ENCODE results near the gene CCL22.

CCL22 gene

DNA sequence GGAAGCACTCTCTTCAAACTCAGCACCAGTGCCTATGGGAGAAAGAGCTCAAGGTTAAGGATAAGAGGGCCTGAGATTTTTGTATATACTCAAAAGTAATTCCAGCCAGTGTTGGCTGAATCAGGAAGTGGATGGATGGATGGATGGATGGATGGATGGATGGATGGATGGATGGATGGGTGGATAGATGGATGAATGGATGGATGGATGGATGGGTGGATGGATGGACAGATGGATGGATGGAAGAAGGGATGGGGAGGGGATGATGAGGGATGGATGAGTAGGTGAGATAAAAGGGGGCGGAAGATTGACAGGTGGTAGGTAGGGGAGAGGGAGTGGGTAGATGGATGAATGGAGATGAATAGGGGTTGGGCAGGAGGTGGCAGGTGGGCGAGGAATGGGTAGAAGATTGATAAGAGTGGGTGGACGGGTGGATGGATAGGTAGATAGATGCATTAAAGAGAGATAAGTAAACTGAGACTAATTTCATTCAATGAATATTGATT is 17.8 kb downstream of the CCL22 start:
- DNase-seq = no peak

DNA sequence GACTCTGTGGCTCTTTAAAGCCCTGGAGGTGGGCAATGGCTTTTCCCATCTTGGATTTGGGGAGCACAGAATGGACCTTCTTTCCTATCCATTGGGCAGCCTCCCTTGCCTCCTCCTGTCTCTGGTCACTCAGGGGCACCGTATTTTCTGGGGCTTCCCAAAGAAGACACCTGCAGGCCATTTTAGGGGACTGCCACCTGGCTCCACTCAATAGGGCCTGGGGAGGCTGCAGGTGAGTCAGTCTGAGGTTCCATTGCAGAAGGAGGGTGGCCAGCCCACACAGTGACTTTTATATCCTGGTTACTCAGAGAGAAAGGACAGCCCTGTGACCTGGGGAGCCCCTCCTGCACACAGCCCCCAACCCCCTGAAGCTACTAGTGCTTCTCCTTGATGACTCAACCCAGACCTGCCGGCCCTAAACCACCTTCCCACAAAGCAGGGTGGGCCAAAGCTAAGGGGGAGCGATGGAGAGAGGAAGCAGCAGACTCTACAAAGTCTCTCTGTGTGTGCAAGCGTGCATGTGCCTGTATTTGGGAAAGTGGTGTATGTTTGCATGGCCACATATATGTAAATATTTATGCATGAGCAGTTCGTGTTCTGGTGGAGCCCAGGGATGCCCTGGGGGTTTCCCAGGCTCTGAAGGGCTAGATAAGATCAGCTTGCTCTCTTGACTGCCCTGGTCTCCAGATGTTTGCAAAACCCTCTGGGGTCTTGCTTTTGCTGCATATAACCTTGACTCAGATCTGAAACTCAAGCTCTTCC is 18.7 kb downstream of the CCL22 start:
- DNase-seq = no peak

DNA sequence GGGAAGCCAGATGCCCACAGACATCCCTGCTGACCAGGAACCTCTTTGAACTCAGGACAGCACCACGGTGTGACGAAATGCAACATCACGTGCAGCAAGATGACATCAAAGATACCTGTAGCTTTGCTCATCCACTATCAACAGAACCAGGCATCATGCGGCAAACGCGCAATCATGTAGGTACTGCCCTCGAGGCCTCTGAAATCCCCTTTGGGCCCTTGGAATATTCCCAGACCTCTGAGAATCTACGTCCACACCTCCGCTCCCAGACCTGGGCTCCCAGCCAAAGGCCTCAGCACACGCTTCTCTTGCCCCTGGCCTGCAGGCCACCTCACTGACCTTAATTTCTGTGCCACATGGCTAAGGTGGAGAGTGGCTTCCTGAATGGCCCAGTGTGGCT is 21.0 kb downstream of the CCL22 start:
- DNase-seq = no peak

DNA sequence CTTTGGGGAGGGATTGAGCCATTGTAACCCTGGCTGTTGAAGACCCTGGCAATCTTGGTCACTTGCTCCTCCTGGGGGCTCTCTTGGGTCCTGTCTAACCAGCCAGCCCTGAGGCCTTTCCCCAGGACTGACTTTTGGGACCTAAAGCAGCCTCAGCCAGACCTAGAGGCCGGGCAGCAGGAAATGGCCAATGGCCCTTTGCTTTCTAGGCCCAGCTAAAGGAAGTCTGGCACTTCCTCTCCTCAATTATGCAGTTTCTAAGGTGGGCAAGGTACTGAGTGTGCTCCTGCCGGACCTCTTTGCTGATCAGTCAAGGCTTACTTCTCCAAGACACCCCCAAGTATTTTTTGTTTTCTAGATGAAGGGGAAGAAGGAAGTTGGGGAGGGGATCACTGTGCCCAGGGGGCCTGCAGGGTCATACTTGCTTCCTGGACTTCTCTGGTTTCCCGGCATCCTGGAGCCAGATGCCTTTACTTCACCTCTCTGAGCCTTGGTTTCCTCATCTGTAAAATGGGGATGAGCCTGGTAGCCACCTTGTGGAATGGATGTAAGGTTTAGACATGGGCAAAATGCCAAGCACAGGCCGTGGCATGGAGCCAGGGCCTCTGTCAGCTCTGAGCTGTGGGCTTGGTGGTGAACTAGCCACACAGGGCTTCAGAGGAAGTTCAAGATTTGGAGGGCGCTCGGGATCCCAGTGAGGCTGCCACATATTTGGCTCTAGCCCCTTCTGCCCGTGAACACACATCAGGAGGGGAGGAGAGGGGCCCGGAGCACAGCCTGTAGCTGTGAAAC is 22.3 kb downstream of the CCL22 start:
- peak; percentile 13 for DNase-seq

DNA sequence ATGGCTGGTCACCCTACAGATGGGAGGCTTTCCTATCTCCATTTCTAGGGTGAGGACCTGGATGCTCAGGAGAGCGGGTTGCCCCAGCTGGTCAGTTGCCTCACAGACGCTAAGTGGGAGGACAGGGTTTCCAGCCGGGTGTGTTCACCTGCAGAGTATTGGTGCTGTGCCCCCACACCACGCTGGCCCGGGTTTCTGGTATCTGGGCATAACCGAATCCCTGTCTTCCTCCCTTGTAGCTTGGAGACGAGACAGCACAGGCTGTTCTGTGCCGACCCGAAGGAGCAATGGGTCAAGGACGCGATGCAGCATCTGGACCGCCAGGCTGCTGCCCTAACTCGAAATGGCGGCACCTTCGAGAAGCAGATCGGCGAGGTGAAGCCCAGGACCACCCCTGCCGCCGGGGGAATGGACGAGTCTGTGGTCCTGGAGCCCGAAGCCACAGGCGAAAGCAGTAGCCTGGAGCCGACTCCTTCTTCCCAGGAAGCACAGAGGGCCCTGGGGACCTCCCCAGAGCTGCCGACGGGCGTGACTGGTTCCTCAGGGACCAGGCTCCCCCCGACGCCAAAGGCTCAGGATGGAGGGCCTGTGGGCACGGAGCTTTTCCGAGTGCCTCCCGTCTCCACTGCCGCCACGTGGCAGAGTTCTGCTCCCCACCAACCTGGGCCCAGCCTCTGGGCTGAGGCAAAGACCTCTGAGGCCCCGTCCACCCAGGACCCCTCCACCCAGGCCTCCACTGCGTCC is 23.4 kb downstream of the CCL22 start:
- no peak for DNase-seq

DNA sequence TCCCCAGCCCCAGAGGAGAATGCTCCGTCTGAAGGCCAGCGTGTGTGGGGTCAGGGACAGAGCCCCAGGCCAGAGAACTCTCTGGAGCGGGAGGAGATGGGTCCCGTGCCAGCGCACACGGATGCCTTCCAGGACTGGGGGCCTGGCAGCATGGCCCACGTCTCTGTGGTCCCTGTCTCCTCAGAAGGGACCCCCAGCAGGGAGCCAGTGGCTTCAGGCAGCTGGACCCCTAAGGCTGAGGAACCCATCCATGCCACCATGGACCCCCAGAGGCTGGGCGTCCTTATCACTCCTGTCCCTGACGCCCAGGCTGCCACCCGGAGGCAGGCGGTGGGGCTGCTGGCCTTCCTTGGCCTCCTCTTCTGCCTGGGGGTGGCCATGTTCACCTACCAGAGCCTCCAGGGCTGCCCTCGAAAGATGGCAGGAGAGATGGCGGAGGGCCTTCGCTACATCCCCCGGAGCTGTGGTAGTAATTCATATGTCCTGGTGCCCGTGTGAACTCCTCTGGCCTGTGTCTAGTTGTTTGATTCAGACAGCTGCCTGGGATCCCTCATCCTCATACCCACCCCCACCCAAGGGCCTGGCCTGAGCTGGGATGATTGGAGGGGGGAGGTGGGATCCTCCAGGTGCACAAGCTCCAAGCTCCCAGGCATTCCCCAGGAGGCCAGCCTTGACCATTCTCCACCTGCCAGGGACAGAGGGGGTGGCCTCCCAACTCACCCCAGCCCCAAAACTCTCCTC is 24.1 kb downstream of the CCL22 start:
- no peak for DNase-seq

DNA sequence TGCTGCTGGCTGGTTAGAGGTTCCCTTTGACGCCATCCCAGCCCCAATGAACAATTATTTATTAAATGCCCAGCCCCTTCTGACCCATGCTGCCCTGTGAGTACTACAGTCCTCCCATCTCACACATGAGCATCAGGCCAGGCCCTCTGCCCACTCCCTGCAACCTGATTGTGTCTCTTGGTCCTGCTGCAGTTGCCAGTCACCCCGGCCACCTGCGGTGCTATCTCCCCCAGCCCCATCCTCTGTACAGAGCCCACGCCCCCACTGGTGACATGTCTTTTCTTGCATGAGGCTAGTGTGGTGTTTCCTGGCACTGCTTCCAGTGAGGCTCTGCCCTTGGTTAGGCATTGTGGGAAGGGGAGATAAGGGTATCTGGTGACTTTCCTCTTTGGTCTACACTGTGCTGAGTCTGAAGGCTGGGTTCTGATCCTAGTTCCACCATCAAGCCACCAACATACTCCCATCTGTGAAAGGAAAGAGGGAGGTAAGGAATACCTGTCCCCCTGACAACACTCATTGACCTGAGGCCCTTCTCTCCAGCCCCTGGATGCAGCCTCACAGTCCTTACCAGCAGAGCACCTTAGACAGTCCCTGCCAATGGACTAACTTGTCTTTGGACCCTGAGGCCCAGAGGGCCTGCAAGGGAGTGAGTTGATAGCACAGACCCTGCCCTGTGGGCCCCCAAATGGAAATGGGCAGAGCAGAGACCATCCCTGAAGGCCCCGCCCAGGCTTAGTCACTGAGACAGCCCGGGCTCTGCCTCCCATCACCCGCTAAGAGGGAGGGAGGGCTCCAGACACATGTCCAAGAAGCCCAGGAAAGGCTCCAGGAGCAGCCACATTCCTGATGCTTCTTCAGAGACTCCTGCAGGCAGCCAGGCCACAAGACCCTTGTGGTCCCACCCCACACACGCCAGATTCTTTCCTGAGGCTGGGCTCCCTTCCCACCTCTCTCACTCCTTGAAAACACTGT is 25.0 kb downstream of the CCL22 start:
- DNase-seq = peak; percentile 62

DNA sequence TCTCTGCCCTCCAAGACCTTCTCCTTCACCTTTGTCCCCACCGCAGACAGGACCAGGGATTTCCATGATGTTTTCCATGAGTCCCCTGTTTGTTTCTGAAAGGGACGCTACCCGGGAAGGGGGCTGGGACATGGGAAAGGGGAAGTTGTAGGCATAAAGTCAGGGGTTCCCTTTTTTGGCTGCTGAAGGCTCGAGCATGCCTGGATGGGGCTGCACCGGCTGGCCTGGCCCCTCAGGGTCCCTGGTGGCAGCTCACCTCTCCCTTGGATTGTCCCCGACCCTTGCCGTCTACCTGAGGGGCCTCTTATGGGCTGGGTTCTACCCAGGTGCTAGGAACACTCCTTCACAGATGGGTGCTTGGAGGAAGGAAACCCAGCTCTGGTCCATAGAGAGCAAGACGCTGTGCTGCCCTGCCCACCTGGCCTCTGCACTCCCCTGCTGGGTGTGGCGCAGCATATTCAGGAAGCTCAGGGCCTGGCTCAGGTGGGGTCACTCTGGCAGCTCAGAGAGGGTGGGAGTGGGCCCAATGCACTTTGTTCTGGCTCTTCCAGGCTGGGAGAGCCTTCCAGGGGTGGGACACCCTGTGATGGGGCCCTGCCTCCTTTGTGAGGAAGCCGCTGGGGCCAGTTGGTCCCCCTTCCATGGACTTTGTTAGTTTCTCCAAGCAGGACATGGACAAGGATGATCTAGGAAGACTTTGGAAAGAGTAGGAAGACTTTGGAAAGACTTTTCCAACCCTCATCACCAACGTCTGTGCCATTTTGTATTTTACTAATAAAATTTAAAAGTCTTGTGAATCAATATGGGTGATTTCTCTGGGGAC is 25.9 kb downstream of the CCL22 start:
- DNase-seq = no peak

DNA sequence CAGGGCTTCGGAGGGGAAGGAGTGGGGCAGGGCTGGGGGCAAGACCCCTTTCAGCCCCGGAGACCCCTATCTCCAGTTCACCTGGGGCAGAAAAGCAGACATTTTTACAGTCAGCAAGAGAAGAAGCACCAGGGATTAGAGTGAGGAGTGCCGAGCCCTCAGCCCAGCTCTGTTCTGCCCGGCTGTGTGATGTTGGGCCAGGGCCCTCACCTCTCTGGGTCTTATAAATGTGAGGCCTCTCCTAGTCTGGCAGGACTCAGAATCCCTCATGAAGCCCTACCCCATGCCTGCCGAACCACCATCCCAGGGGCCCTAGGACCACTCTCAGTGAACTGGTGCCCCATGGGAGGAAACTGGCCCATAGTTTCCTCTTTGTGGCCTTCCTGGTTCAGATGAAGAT is 26.5 kb downstream of the CCL22 start:
- DNase-seq = no peak

DNA sequence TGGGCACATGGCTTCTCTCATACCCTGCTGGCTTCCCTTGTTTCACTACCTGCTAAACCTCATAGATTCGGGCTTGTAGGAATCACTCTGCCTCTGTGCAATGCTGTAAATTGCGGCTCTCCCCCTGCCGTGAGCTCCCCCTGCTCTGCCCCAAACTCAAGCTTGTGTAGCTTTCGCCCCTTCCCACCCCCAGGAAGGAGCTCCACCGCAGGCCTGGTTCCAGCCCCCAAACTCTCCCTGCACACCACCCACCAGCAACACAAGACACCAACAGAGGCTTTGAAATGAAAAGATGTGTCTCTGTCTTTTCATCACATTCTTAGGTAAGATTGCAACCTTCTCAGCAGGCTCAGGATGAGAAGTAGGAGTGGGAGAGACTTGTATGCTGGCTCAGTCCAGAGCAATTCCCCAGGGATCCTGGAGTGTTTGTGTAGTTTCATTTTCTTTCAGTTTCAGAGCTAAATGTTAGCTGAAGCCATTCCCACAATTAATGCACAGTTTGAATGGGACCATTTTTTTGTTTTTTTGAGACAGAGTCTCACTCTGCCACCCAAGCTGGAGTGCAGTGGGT is 27.9 kb downstream of the CCL22 start:
- peak; percentile 76 for DNase-seq

DNA sequence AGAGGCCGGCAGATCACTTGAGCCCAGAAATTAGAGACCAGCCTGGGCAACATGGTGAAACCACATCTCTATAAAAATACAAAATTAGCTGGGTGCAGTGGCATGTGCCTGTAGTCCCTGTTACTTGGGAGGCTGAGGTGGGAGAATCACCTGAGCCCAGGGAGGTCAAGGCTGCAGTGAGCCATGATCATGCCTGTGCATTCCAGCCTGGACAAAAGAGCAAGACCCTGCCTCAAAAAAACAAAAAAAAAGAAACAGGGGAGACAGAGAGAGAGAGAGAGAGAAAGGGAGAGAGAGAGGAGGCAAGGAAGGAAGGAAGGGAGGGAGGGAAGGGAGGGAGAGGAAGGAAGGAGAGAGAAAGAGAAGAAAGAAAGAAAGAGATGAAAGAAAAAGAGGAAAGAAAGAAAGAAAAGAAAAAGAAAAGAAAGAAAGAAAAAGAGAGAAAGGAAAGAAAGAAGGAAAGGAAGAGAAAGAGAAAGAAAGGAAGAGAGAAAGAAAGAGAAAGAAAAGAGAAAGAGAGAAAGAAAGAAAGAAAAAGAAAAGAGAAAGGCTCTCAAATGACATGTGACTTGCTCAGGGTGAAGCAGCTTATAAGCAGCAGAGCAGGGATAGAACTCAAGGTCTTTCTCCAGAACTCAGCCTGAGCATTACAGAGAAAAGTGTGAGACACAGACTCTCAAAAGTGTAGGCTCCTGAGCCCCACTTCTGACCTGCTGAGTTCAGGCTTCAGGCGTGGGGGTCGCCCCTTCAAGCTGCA is 29.2 kb downstream of the CCL22 start:
- no peak for DNase-seq

DNA sequence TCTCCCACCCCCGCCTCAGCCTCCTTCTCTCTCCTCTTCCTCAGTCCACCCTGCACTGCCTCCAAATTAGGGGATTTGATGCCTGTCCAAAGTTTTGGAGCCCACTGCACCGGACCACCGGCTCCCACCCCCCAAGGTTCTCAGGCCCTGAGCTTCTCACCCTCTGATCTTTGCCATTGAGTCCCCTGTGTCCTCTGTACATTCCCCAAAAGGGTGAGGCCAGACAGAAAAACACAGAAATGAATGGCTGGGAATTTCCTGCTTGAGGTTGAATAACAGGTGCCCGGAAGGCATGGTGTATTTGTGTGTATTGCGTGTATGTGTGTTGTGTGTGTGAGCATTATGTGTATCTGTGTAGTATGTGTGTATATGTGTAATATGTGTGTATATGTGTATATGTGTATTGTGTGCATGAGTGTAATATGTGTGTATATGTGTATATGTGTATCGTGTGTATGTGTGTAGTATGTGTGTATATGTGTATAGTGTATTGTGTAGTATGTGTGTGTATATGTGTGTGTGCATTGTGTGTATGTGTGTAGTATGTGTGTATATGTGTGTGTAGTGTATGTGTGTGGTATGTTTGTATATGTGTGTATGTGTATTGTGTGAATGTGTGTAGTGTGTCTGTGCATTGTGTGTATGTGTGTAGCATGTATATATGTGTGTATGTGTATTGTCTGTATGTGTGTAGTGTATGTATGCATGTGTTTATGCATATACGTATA is 29.9 kb downstream of the CCL22 start:
- DNase-seq = no peak

DNA sequence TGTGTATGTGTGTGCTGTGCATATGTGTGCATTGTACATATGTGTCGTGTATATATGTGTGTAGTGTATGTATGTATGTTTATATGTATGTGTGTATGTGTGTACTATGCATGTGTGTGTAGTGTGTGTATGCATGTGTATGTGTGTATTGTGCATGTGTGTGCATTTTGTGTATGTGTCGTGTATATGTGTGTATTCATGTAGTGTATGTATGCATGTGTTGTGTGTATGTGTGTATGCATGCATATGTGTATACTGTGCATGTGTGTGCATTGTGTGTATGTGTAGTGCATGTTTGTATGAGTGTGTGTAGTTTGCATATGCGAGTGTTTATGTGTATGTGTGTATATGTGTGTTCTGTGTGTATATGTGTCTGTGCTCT is 30.5 kb downstream of the CCL22 start:
- no peak for DNase-seq

DNA sequence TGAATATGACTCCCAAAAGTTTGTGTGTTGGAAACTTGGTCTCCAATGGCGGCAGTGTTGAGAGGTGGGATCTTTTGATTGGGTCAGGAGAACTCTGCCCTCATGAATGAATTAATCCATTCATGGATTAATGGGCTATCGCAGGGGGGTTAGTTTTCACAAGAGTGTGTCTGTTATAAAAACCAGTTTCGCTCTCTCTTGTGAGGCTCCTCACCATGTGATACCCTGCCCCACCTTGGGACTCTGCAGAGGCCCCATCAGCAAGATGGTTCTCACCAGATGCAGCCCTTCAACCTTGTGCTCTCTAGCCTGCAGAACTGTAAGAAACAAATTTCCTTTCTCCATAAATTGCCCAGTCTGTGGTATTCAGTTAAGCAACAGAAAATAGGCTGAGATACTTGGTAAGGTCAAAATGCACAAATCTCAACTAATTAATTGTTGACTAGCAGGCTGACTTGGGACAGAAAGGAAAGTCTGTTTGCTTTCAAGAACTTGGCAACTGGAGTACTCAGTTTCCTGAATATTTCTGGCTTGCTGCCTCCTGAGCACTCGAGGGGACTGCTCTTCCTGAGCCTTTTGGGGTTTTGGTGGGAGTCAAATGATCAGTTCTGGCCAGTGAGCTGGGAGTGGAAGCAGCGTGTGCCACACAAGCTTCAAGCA is 32.2 kb downstream of the CCL22 start:
- no peak for DNase-seq

DNA sequence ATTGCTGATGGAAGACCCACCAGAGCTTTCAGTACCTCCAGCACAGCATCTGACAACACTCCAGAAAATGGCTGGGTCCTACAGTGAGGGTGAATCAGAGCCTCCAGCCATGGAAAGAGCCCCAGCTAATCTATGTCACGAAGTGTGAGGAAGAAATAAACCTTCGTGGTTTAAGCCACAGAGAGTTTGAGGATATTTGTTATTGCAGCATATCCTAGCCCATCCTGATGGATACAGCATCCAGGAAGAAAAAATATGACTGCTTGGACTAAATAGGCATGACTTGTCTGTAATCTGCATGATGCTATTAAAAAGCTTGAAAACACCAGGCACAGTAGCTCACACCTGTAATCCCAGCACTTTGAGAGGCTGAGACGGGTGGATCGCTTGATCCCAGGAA is 32.7 kb downstream of the CCL22 start:
- DNase-seq = no peak

DNA sequence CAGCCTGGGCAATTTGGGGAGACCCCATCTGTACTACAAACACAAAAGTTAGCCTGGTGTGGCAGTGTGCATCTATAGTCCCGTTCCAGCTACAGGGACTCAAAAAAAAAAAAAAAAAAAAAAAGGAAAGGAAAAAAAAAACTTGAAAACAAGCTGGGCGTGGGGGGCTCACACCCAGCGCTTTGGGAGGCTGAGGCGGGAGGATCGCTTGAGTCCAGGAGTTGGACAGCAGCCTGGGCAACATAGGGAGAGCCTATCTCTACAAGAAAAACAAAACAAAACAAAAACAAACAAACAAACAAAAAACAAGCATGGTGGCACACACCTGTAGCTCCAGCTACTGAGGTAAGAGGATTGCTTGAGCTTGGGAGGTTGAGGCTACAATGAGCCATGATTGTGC is 33.1 kb downstream of the CCL22 start:
- no peak for DNase-seq

DNA sequence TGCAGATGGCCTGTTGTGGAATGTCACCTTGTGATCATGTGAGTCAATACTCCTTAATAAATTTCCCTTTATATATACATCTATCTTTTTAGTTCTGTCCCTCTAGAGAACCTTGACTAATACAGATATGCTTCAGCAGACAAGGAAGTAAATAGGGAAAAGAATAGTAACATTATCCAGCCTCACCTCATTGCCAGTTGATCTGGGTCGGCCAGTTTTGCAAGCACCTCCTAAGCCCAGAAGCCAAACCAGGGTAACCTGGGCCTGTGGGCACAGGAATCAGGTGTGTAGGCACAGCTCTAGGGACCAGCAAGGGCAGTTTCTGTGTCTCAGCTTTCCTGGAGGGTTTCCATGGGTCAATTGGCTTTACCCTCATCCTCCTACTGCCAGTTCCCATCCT is 34.1 kb downstream of the CCL22 start:
- no peak for DNase-seq

DNA sequence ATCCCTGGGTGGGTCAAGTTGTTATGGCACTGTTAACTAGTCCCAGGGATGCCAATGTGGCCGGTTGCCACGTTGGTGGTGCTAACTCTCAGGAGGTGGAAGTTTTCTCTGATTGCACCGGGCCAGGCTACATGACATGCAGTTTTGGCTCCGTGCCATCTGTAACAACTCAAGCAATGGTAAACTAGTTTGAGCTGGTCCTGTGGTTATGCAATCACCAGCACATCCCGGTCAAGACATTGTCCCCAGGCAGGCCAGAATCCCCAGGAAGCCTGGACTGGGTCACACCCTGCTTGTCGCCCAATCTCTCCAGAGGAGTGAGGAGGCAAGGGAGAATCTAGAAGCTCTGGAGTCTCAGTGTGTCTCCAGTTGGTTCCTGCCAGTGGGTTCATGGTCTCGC is 35.9 kb downstream of the CCL22 start:
- no peak for DNase-seq

Data from fibroblast of skin of back (primary cell).